Fibroblast of upper back skin (primary cell): ENCODE measurements around the gene PHAX.
"Not testable (repeated sequence)": the region's sequence is repeated elsewhere in the genome, so short reads cannot be mapped to it uniquely, and the experiment has no call there.

Source experiments
- DNase-seq: peaks from one replicate; pipeline ENCODE4 v3.0.0-alpha.2; 2013

The PHAX gene

DNA sequence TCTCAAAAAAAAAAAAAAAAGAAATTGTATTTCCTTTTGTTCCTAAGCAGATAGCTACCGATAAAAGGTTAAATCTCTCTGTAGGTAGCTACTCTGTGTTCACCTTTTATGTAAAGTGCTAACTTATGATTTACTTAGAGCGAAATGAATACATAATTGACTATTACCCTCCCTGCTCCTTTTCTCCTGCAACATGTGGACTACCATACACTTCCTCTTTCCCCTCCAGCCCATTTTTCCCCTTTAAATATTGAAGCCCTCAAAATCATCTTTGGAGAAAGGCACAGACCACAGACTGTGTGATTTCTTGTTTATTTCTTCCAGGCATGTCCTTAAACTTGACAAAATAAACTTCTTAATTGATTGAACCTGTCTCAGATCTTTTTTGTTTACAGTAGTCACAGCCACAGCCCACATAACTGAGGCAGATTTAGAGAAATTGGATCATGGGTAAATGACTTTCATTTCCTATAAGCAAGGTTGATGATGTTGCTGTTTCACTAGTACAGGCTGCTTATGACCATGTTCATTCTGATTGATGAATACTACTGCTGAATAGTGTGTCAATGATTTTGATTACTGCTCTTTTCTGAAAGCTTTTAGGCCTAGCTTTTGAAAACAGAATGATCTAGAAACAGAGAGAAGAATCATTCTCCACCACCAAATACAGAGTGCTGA lies 59.2 kb downstream of the PHAX start:
- DNase-seq, result no peak

DNA sequence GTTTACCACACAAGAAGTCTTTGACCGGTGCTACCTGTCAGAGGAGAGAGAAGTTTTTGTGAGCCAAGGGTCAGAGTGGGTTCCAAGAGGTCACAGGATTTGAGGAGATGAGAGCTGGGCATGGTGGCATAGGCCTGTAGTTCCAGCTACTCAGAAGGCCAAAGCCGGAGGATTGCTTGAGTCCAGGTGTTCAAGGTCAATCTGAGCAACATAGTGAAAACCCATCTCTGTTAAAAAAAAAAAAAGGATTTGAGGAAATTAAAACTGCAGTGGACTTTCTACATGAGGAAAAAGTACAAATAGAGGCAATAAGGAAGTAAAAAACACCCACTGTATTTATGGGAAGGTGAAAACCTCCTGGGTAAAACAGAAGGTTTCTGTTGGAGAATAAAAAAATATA lies 63.8 kb downstream of the PHAX start:
- no peak for DNase-seq

DNA sequence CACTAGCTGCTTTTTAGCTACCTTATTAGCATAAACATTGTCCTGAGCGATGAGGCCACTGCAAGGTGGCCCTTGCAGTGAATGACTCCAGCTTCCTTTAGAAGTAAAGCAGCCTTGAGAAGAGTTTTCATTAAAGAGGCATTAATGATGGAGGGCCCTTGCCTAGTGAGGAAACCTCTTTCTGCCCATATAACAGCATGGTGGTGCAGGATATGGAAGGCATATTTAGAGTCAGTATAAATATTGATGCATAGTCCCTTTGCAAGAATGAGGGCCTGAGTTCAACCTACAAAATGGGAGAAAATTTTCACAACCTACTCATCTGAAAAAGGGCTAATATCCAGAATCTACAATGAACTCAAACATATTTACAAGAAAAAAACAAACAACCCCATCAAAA lies 69.4 kb downstream of the PHAX start:
- not testable (repeated sequence) for DNase-seq

DNA sequence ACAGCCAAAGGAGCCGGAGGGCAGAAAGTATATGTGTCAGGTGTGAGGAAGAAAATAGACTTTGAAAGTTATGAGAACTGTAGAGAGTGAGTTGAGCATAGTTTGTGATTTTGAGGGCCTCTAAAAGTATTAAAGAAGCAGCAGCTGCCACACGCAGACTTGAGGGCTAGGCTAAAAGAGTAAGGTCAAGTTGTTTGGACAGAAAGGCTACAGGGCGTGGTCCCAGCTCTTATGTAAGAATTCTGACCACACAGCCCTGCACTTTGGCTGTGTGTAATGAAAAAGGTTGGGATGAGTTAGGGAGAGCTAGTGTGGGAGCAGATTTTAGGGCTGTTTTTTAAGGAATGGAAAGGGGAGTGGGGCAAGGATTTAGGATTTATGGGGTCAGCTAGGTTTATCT lies 70.9 kb downstream of the PHAX start:
- not testable (repeated sequence) for DNase-seq

DNA sequence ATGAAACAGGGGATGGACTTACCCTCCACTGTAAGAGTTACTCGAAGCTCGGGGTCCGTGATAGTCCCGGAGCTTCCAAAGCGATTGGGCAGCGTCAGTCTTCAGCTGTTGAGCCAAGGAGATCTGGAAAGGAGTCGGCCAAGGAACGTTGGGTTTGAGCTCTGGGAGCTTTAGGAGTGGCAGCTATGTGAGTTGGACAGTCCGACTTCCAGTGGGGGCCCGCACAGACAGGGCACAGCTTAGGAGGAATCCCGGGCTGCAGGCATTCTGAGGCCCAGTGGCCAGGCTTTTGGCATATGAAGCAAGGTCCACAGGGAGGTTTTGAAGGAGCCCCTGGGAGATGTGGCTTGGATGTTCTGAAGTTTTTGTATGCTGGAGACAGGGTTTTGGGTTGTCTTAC lies 72.7 kb downstream of the PHAX start:
- DNase-seq, result no peak

DNA sequence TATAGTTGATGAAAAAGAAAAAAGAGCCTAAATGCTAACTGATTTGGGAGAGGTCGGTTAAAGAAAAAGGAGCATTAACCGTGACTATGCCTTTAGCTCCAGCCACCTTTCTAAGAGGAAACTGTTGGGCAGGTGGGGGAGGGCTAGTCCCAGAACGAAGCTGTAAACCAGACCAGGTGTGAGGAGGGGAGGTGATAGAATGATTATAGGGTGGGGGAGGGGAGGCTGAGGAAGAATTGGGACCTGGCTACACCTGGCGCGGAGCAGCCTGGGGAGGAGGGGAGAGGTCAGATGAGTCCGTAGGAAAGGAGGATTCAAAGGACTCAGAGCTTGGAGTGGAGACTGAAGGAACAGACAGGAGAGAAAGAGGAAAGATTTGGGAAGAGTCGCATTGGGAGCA lies 73.4 kb downstream of the PHAX start:
- DNase-seq, result no peak

DNA sequence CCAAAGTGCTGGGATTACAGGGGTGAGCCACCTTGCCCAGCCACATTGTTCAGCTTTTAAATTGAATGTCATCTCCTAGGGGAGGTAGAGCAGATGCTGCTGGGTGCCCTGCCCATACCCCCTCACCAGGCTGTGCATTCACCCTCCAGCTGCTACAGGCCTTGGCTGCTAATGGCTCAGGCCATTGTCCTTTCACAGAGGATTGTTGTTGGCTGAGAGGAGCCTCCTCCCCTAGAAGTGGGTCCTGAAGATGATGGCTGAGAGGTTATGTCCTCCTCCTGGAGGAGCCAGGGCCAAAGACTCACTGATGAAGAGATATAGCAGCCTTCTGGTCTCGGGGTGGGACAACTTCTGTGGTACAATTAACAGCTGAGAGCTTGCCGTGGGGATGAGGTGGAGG lies 74.6 kb downstream of the PHAX start:
- DNase-seq, result no peak

DNA sequence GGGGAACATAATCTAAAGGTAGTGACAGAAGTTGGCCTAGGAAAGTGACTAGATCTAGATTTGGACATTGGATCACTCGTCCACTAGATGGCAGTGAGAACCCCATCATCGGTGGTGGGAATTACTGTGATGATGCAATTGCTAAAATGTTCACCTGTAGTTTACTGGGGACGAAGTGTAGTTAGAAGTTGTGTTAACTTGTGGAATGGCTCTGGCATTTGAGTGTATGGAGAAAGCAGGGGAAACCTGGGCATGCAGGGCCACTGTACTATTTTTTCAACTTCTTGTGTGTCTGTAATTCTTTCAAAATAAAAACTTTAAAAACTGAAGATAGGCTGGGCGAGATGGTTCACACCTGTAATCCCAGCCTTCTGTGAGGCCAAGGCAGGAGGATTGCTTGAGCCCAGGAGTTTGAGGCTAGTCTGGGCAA lies 75.5 kb downstream of the PHAX start:
- DNase-seq, result peak; percentile 61
